Activated CD4-positive, alpha-beta T cell treated with anti-CD3 and anti-CD28 coated beads for 4 hours (primary cell): ENCODE measurements around the gene DKKL1.

ENCODE experiments used
- DNase-seq, 2 donors: peaks; one replicate each; pipeline ENCODE4 v3.0.0-alpha.2; 2020

DKKL1 gene

DNA sequence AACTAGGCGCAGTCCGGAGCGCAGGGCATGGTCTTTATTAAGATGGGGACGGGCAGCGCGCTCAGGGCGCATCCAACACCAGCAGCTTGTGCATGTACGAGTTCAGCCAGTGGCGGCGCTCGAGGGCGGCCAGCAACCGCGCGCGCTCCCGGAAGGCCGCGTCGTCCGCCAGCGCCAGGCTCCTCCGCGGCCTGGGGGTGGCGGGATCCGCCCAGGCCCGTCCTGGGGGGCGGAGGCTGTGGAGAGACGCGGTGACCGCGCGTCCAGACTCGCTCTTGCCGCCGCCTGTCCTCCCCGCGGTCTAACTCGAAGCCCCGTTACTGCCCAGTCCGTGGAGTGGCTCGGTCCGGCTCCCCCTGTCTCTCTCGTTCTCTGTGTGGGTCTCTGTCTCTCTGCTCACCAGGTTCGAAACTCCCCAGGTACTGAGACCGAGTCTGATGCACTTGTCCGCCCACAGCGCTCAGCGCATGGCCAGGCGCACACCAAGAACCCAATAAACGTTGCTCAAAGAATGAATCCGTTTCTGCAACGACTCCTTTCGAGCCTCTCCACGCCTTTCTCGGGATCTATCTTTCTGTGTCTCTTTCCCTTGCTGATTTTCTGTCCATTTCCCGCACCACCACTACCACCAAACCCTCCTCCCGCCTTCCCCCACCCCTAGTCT is 58.9 kb downstream of the DKKL1 start:
- no peak for DNase-seq

DNA sequence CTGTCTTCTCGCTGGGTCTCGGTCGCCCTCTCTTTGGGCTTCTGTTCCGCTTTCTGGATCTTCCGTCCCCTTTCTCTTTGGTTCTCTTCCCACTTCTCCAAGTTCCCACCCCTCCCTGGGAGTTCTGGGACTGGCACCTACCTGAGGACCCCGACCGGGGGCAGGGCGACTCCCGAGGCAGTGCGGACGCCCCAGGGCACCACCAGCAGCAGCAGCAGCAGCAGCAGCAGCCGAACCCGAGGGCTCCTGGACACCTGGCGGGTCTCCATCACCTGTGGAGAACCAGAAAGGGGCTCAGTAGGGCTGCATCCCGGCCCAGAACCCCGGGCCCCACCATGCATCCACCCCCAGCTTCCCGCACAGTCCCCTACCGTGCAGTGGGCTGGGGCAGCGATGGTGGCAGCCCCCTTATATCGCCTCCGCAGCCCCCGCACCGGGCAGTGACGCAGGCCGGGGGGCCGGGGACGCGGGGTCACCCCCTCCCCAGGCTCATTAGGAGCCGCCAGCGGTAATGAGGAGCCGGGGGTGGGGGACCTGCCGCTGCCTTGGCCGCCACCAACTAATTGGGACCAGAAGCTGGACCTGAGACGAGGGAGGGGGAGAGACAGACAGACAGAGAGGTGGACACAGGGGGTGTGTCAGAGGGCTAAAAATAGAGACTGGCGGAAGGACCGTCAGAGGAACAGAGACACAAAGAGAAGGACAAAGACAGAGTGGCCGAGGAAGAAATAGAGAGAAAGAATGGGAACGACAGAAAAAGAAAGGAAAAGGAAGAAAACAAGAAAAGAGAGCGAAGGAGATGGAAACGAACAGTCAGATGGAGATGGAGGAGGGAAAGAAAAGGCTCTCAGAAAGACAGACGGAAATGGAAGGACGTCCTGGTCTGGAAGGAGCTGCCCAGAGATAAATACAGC is 59.7 kb downstream of the DKKL1 start, which contains the start of gene PTH2:
Gene PTH2 (minus strand): TSS at position 371 of the 914 bp plus-strand sequence. CDS start 102 bp downstream, at position 269.
- DNase-seq = no peak

DNA sequence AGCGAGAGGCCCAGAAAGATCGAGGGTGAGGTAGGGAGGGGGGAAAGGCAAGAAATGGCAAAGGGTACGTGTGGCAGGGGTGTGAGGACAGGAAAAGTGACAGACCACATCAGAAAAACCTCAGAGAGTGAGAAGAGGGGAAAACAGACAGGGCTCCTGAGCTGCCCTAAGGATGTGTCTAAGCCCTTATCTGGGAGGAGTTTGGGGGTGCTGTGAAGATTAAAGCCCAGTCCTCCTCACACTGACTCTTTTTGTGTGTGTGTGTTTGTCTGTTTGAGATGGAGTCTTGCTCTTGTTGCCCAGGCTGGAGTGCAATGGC is 60.3 kb downstream of the DKKL1 start:
- DNase-seq = no peak
